ENCODE measurements around the gene DPH1. TPM values are rescaled to one million over a fixed set of nuclear protein-coding genes. Genes with fewer than 3 reads are reported as not detected.
A peak's percentile ranks its signal among the peaks of the same experiment; 100 is the strongest.
"Not testable (repeated sequence)": the region's sequence is repeated elsewhere in the genome, so short reads cannot be mapped to it uniquely, and the experiment has no call there.

DPH1 gene
- total RNA-seq, 1 experiment from 2014 or later: 45.2 TPM

GRCh38 chr17:2008332-2009126, 21.4 kb upstream of the DPH1 start:
- DNase-seq (ENCODE audit: low read depth): no peak

GRCh38 chr17:2009737-2010136, 20.2 kb upstream of the DPH1 start:
- DNase-seq (ENCODE audit: low read depth): no peak

GRCh38 chr17:2011411-2012371, 18.3 kb upstream of the DPH1 start:
- DNase-seq (ENCODE audit: low read depth): peak; percentile 74

DNA sequence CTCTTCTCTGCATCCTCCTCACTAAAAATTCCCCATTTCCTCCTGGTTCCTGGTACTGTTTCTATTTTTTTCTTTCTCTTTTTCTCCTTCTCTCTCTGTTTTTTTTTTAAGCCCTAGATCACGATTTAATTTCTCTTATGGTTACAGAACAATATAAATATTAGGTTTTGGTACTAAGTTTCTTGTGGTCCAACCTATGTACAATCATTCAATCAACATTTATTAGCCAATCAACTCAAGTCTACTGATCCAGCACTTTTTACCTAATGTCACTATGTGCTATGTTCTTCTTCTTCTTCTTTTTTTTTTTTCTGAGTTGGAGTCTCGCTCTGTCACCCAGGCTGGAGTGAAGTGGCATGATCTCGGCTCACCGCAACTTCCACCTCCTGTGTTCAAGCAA, 17.5 kb upstream of the DPH1 start:
- no peak for DNase-seq (ENCODE audit: low read depth)

- not testable (repeated sequence) for DNase-seq (ENCODE audit: low read depth)
Measured at GRCh38 chr17:2013220-2013993, 16.5 kb upstream of the DPH1 start.

DNA sequence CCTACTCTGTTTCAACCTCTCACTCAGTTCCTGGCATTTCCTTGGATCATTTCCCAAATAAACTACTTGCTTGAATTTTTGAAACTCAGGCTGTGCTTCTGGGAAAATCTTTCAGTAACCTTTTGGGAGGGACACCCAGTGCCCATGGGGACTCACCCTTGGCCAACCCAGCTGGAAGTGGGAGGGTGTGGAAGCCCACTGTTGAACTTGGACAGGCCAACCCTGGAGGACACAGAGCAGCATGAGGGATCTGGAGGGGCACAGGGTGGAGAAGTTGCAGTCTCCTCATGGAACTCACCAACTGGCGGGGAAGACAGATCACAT, 16.0 kb upstream of the DPH1 start:
- DNase-seq (ENCODE audit: low read depth): no peak

DNA sequence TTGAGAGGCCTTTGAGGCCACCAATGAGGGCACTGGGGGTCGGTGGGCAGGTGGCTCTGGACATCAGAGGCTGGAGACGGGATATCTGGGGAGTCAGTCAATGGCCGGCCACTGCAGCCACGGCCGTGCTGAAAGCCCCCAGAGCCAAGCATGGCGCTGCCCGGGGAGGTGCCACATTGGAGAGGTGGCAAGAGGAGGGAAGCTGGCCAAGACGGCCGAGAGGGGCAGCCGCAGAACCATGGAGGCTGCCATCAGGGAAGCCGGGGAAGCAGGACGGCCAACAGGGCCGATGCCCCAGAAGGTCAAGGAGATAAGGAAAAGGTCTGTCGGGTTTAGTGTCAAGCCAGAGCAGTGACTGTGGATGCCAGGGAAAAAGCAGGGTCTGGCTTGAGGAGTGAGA, 14.6 kb upstream of the DPH1 start:
- no peak for DNase-seq (ENCODE audit: low read depth)

GRCh38 chr17:2016494-2016893, 13.5 kb upstream of the DPH1 start:
- DNase-seq (ENCODE audit: low read depth): no peak

DNA sequence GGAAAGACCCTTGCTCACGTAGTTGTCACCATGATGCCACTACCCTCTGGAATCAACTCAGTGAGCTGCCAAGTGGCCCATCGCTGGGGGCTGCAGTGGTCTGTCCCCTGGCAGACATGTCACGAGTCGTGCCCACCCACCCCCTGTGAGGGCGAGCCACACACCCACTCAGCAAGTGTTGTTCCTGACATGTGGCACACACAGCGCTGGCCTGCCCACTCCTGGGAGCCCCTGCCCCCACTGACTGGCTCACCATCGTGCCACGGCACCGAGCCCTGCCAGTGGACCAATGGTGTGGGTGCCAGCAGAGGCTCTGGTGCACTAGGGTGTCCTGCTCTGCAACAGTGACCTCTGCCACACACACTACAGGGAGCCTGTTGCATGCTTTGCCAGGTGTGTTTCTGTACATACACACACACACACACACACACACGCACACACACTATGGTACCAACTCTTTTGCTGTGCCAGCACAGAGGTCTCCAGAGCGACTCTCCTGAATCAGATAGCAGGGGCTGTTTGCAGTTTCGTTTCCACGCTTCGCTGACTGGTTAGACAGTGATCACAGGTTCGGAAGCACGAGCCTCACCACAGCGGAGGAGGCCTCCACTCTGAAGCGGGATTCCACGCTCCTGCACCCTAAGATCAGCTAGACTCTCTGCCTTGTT, 12.5 kb upstream of the DPH1 start:
- no peak for DNase-seq (ENCODE audit: low read depth)

DNA sequence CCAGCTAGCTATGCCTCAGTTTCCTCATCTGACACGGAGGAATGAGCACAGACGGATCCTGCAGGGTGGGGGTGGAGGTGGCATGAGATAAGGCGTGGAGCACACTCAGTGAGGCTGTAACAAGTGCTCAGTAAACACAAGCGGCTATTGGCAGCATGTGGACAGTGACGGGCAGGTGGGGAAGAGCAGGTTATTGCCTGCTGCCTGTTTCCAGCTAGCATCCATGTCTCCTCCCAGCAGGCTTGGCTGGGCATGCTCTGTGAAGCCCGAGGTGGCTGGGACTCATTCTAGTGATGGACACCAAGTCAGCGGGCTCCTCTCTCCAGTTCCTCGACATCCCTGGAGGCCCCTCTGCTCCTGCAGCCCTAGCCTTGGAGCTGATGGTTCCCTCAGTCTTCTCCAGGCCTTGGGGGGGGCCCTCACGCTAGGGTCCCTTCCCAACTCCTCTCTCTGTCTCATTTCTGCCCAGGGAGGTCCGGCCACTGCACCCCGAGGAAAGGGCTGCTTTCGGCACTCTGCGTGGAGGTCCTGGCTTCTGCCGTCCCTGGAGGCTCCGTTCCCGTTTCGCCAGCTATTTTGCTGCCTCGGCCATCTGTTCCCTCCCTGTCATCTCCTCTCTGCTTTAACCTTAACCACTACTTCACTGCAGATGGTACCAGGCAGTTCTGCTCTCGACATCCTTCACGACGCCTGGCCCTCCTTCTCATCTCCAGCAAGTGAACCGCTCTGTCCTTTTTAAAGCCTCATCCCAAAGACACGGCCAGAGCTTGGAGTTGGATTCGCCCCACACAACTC, 11.0 kb upstream of the DPH1 start:
- no peak for DNase-seq (ENCODE audit: low read depth)

- DNase-seq (ENCODE audit: low read depth): no peak
Measured at GRCh38 chr17:2019723-2020122, 10.2 kb upstream of the DPH1 start.

DNA sequence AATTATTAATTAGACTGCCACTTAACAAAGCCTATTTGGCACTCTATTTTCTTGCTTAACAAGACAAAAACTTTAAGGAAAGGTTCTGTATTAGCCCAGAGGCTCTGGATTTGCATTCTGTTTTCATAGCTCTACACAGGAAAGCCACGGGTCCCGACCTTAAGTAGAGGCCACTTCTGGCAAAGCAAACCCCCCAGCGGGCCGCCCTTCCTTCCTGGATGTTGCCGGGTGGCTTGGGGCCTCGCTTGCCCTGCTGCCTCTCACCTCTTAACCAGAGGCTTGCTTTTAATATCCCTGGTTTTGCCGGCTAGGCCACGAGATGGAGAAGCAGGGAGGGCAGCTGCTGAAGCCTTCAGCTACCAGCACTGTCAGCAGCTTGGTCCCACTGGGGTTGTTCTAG, 9.2 kb upstream of the DPH1 start:
- DNase-seq (ENCODE audit: low read depth): no peak

GRCh38 chr17:2022647-2023240, 7.2 kb upstream of the DPH1 start:
- no peak for DNase-seq (ENCODE audit: low read depth)

DNA sequence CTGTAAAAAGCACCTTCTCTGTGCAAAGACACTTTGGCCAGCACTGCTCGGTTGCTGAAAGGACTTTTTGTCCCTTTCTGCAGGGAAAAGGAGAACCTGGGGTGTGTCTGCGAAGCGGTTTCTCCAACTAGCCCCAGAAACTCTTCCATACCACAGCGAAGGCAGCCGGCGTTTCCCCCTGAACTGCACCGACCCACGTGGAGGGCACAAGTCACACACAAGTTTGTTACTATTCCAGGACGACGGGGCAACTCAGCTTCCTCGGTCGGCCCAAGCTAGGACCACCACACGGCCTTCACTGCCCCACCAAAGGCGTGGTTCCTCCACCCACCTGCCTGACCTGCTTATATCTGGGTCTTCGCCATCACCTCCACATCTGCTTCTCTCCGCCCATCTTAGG, 6.7 kb upstream of the DPH1 start:
- DNase-seq (ENCODE audit: low read depth): no peak

DNA sequence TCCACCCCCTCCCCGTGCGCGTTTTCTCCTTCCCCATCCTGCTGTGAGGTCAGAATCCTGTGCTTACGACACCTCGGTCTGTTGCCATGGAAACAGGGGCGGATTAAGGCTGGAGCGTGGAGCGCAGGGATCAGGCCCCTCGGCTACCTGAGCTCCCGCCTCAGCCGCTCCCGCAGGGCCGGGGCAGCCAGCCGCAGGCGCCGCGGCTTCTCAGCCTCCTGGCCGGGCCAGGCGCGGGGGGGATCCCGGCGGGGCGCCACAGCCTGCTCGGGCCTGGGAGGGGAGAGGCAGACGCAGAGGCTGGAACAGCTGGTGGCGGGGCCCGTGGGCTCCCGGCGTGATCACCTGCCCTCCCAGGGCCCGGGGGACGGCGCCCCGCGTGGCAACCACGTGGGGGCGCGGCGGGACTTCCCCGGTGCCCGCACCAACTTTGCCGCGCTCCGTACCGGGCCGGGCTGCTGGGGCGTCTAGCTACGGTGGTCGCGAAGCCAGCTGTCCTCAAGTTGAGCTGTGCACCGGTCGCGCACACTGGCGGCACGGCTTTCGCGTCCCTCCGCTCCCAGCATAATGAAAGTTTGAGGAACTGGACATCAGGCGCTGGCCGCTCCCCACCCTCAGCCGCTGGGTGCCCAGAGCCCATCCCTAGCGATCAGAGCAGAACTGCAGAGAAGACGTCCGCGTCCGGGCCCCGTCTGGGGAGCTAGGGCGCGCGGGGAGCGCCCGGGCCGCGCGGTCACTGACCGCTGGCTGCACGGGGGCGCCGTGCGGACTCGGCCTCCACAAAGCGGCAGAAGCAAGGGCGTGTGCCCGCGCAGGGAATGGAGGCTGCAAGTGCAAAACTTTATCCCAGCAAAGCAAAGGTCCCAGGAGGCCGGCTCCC, 6.0 kb upstream of the DPH1 start:
- DNase-seq (ENCODE audit: low read depth): peak; percentile 34

- DNase-seq (ENCODE audit: low read depth): no peak
Measured at GRCh38 chr17:2024572-2025219, 5.3 kb upstream of the DPH1 start.

DNA sequence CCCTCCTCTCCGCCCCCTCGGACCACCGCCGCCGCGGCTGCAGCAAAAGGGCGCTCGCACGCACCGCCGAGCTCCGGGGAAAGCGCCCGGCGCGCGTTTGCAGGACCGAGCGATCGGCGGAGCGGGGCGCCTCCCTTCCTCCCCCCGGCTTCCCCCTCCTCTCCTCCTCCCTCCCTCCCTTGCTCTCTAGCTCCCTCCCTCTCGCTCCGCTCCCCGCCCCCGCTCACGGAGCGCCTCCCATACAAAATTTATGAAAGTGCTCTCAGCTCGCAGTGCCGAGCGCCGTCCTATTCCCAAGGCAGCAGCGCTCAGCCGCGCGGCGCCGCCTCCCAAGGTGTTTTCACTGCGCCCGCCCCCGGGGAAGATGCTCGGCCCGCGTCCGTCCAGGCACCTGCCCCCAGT, 4.7 kb upstream of the DPH1 start, which contains the start of gene RTN4RL1:
Gene RTN4RL1, minus strand, starts transcription at position 115 of the 402 bp plus-strand sequence. CDS start 469 bp downstream, outside the sequence.
- DNase-seq (ENCODE audit: low read depth): peak; percentile 76

GRCh38 chr17:2025622-2026309, 4.2 kb upstream of the DPH1 start:
- peak; percentile 81 for DNase-seq (ENCODE audit: low read depth)

Measured in Daoy (cell line).